ENCODE data around the gene MPZL1.

The MPZL1 gene

GRCh38 chr1:167833904-167834303 is 112.1 kb downstream of the MPZL1 start:
- H3K4me3 Mint-ChIP-seq: no peak overlapping the region
- H3K36me3 Mint-ChIP-seq: no peaks in the 10 kb centered on the region
- ATAC-seq (no peak), DNase-seq (ENCODE audit: low spot score in 2 of 2) (no peak)
- H3K4me1 Mint-ChIP-seq: no peaks in the 10 kb centered on the region
- no peaks in the 10 kb centered on the region for H3K9me3 Mint-ChIP-seq
- no peak overlapping the region for H3K27ac Mint-ChIP-seq

- H3K4me3 Mint-ChIP-seq: no peak overlapping the region
- DNase-seq (ENCODE audit: low spot score in 2 of 2) (no peak), ATAC-seq (no peak)
- no peaks in the 10 kb centered on the region for H3K36me3 Mint-ChIP-seq
- no peaks in the 10 kb centered on the region for H3K4me1 Mint-ChIP-seq
- H3K27ac Mint-ChIP-seq: no peak overlapping the region
- H3K9me3 Mint-ChIP-seq: no peaks in the 10 kb centered on the region
Observed at GRCh38 chr1:167836197-167836596, 114.4 kb downstream of the MPZL1 start.

- ATAC-seq: no peak
- Mint-ChIP-seq H3K4me1 (no peaks in the 10 kb centered on the region), H3K27ac (no peak overlapping the region), H3K9me3 (no peaks in the 10 kb centered on the region), H3K36me3 (no peaks in the 10 kb centered on the region), H3K4me3 (no peak overlapping the region)
- no peak for DNase-seq (ENCODE audit: low spot score in 2 of 2)
Observed at GRCh38 chr1:167837326-167837725, 115.5 kb downstream of the MPZL1 start.

- DNase-seq (ENCODE audit: low spot score in 2 of 2) (no peak), ATAC-seq (no peak)
- no peaks in the 10 kb centered on the region for H3K36me3 Mint-ChIP-seq
- no peaks in the 10 kb centered on the region for H3K4me1 Mint-ChIP-seq
- H3K27ac Mint-ChIP-seq: no peak overlapping the region
- no peaks in the 10 kb centered on the region for H3K9me3 Mint-ChIP-seq
- H3K4me3 Mint-ChIP-seq: no peak overlapping the region
Observed at GRCh38 chr1:167839009-167839408, 117.2 kb downstream of the MPZL1 start.

Measured in stimulated activated effector memory CD8-positive, alpha-beta T cell treated with anti-CD3 and anti-CD28 coated beads, Interleukin-12 subunit alpha, Interleukin-12 subunit beta, amount 100 ng/mL, for 72 hours (primary cell).